Measurements from ENCODE around the gene TNS1.

The TNS1 gene

GRCh38 chr2:217755027-217755745, 247.6 kb downstream of the TNS1 start:
- DNase-seq: no peak

GRCh38 chr2:217753460-217754200, 249.2 kb downstream of the TNS1 start:
- no peak for DNase-seq

GRCh38 chr2:217752714-217753459, 249.9 kb downstream of the TNS1 start:
- no peak for DNase-seq

- no peak for DNase-seq
These were observed 250.8 kb downstream of the TNS1 start for GRCh38 chr2:217751952-217752351.

GRCh38 chr2:217751192-217751591, 251.6 kb downstream of the TNS1 start:
- DNase-seq: no peak

Measured in activated CD4-positive, alpha-beta T cell treated with anti-CD3 and anti-CD28 coated beads for 48 hours (primary cell).